GM23248 (cell line): Measurements from ENCODE around the gene ATF4. TPM values are rescaled to one million over a fixed set of nuclear protein-coding genes. Genes with fewer than 3 reads are reported as not detected.
A peak's percentile ranks its signal among the peaks of the same experiment; 100 is the strongest.

ENCODE experiments used
- DNase-seq: peaks from one replicate; pipeline ENCODE4 v3.0.0-alpha.2; 2015
- H2AFZ ChIP-seq: fragments of 200-600 bp; sonication (generic); 2 replicates; pipeline ENCODE4 v1.6.1; 2016; ENCODE audit warnings: antibody characterized with exemption
- H3F3A ChIP-seq: fragments of 200-600 bp; sonication (generic); 2 replicates; pipeline ENCODE4 v1.6.1; 2016; ENCODE audit warnings: mild to moderate bottlenecking, antibody characterized with exemption, mixed run types; ENCODE audit not compliant: insufficient read depth
- H3K27ac ChIP-seq: fragments of 200-600 bp; sonication (generic); 2 replicates; pipeline ENCODE4 v1.5.1; 2016; ENCODE audit warnings: mild to moderate bottlenecking
- H3K27me3 ChIP-seq: fragments of 200-600 bp; sonication (generic); replicated peaks from 2 replicates; pipeline ENCODE4 v1.6.1; 2016; ENCODE audit warnings: mild to moderate bottlenecking; ENCODE audit not compliant: insufficient read depth
- H3K36me3 ChIP-seq: fragments of 200-600 bp; sonication (generic); 2 replicates; pipeline ENCODE4 v1.6.1; 2016; ENCODE audit warnings: low read depth, mild to moderate bottlenecking
- H3K4me1 ChIP-seq: fragments of 200-600 bp; sonication (generic); 2 replicates; pipeline ENCODE4 v1.6.1; 2016; ENCODE audit warnings: mild to moderate bottlenecking; ENCODE audit not compliant: insufficient read depth
- H3K4me2 ChIP-seq: fragments of 200-600 bp; sonication (generic); one replicate; pipeline ENCODE4 v1.6.1; 2016; ENCODE audit warnings: mild to moderate bottlenecking; ENCODE audit not compliant: unreplicated experiment
- H3K4me3 ChIP-seq: fragments of 200-600 bp; sonication (generic); 2 replicates; pipeline ENCODE4 v1.5.1; 2016; ENCODE audit warnings: mild to moderate bottlenecking
- H3K79me2 ChIP-seq: fragments of 200-600 bp; sonication (generic); 2 replicates; pipeline ENCODE4 v1.6.1; 2016; ENCODE audit warnings: mild to moderate bottlenecking; ENCODE audit not compliant: insufficient read depth
- H3K9ac ChIP-seq: fragments of 200-600 bp; sonication (generic); 2 replicates; pipeline ENCODE4 v1.6.1; 2016; ENCODE audit warnings: mild to moderate bottlenecking
- H3K9me2 ChIP-seq: fragments of 200-600 bp; sonication (generic); 2 replicates; pipeline ENCODE4 v1.6.1; 2016; ENCODE audit warnings: mixed run types, mild to moderate bottlenecking, moderate library complexity; ENCODE audit not compliant: insufficient read depth
- H3K9me3 ChIP-seq: fragments of 200-600 bp; sonication (generic); one replicate; pipeline ENCODE4 v1.6.1; 2017; ENCODE audit warnings: low read depth
- H4K20me1 ChIP-seq: fragments of 200-600 bp; sonication (generic); 2 replicates; pipeline ENCODE4 v1.6.0; 2016; ENCODE audit not compliant: insufficient read depth
- EZH2 ChIP-seq: fragments of 200-600 bp; sonication (generic); IDR thresholded peaks from 2 replicates; pipeline ENCODE4 v1.6.1; 2018; ENCODE audit warnings: antibody characterized with exemption, mild to moderate bottlenecking; ENCODE audit not compliant: insufficient read depth, poor library complexity, severe bottlenecking
- EZH2phosphoT487 ChIP-seq: fragments of 200-600 bp; sonication (generic); IDR thresholded peaks from 2 replicates; pipeline ENCODE4 v1.6.1; 2018; ENCODE audit warnings: antibody characterized with exemption, moderate library complexity, mild to moderate bottlenecking, low read depth; ENCODE audit not compliant: insufficient read depth
- WGBS, 2 experiments: methylation state at CpG; one replicate each; pipeline ENCODE4 v1.1.6; 2015 to 2017; ENCODE audit warnings: low lambda C conversion rate in 2 of 2, low coverage in 1 of 2; ENCODE audit errors: missing lambda C conversion rate in 2 of 2; 5-methylcytosine and 5-hydroxymethylcytosine counted together
- in situ Hi-C: fragments of 300-500 bp; cut with MboI; formaldehyde crosslinking; loops from 2 replicates; pipeline ENCODE4 v1.15.0; 2020
- polyA plus RNA-seq: library from polyadenylated mRNA; unstranded; fragments of >200 nt; fragmentation: Nextera tagmentation; extraction: Ambion mirVana; gene quantifications from 2 replicates; pipeline ENCODE4 v1.2.1, GENCODE V29; 2016
- total RNA-seq: library from RNA; depleted of rRNA; stranded (reverse); fragments of >200 nt; shearing (Covaris generic); gene quantifications from 2 replicates; pipeline ENCODE4 v1.2.3, GENCODE V29; 2014

Gene ATF4
- total and polyA plus RNA-seq, 2 experiments from 2014 or later = 293 to 529 TPM

DNA sequence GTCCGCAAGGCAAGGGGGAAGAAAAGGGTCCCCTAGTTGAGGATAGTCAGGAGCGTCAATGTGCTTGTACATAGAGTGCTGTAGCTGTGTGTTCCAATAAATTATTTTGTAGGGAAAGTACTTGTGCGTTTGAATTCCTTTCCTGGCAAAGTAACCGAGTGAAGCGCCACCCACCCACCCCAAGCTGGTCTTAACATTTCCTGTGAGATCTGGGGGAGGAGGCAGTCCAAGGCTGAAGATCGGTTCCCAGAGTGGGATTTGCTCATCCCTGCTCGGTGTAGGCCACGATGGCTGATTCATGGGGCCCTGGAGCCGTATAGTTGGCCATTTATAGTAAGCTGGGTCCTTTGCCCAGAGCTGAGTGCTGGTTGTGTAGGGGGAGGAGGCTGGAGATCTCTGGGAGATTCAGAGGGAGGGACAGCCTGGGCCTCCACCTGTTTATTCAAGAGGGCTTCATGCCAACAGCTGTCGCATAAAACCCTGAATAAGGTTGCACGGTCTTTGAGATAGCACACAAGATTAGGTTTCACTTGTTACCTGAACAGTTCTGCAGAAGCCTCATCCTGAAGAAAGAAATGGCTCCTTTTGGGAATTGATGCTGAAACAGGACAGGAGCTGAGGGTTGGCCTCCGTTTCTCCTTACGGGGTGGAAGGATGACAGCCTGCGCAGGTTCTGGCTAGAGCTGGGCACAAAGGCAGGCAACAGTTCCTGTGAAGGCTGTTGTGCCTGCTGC is 2.4 kb downstream of the ATF4 start:
- TF ChIP-seq EZH2phosphoT487 (no peak), EZH2 (no peak)
- in situ Hi-C loops = no loop called here
- H3K27ac ChIP-seq = peak overlapping the region; percentile 96

DNA sequence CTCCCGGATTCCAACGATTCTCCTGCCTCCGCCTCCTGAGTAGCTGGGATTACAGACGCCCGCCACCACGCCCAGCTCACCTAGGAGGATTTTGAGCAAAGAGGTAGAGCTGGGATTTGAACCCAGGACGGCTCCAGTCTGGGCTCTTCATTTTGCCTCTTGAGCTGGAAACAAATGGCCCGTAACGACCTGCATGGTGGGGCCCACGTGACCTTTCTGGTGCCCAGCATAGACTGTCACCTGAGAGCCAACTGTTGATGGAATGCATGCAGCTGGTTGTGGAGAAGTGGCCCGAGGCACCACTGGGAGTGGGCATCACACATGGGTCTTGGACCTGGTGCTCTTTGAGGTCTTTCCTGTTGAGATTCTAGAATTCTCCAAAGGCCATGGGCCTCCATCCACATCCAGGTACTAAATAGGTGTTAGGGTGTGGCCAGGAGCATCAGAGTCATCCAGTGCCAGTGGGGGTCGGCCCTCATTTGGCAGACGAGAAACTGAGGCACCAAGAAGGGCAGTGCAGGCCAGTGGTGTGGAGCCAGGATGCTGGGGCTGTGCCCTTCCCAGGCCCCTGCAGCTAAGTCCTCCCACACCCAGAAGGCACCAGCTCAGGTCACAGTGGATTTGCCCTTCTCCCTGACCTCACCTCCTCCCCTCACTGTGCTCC is 3.9 kb downstream of the ATF4 start:
- no peak for TF ChIP-seq EZH2phosphoT487
- no peak for TF ChIP-seq EZH2
- Histone ChIP-seq H2AFZ (no peak overlapping the region), H3K9me2 (no peaks in the 10 kb centered on the region), H3K9ac (no peak overlapping the region), H3K79me2 (peaks cover 38% of the 10 kb centered on the region), H3K9me3 (no peaks in the 10 kb centered on the region), H3K36me3 (peaks cover 16% of the 10 kb centered on the region), H4K20me1 (peaks cover 14% of the 10 kb centered on the region; the same call in 1 of the 2 replicates), H3K27ac (peak overlapping the region; percentile 96), H3K4me2 (no peak overlapping the region), H3F3A (peaks cover 49% of the 10 kb centered on the region), H3K27me3 (no peaks in the 10 kb centered on the region), H3K4me1 (peaks cover 6% of the 10 kb centered on the region), H3K4me3 (no peak overlapping the region)
- in situ Hi-C loops = no loop called here
- WGBS, 2 experiments = 73 to 74% methylated on average over 13 of the region's 13 CpGs
- peak; percentile 39 for DNase-seq

More for the DNA sequence above, 2.4 kb downstream of the ATF4 start:
- H2AFZ ChIP-seq = no peak overlapping the region
- peak; percentile 92 for DNase-seq
- H3K4me3 ChIP-seq = peak overlapping the region; percentile 86
- H3K36me3 ChIP-seq = peaks cover 16% of the 10 kb centered on the region
- peaks cover 14% of the 10 kb centered on the region; the same call in 1 of the 2 replicates for H4K20me1 ChIP-seq
- H3K9me2 ChIP-seq = no peaks in the 10 kb centered on the region
- H3K79me2 ChIP-seq = peaks cover 43% of the 10 kb centered on the region
- H3K9me3 ChIP-seq = no peaks in the 10 kb centered on the region
- WGBS, 2 experiments = 5% methylated on average over 14 of the region's 14 CpGs
- peak overlapping the region; percentile 99 for H3K9ac ChIP-seq
- peak overlapping the region; percentile 99 for H3K4me2 ChIP-seq
- peaks cover 20% of the 10 kb centered on the region for H3K4me1 ChIP-seq
- peaks cover 64% of the 10 kb centered on the region for H3F3A ChIP-seq
- no peaks in the 10 kb centered on the region for H3K27me3 ChIP-seq

DNA sequence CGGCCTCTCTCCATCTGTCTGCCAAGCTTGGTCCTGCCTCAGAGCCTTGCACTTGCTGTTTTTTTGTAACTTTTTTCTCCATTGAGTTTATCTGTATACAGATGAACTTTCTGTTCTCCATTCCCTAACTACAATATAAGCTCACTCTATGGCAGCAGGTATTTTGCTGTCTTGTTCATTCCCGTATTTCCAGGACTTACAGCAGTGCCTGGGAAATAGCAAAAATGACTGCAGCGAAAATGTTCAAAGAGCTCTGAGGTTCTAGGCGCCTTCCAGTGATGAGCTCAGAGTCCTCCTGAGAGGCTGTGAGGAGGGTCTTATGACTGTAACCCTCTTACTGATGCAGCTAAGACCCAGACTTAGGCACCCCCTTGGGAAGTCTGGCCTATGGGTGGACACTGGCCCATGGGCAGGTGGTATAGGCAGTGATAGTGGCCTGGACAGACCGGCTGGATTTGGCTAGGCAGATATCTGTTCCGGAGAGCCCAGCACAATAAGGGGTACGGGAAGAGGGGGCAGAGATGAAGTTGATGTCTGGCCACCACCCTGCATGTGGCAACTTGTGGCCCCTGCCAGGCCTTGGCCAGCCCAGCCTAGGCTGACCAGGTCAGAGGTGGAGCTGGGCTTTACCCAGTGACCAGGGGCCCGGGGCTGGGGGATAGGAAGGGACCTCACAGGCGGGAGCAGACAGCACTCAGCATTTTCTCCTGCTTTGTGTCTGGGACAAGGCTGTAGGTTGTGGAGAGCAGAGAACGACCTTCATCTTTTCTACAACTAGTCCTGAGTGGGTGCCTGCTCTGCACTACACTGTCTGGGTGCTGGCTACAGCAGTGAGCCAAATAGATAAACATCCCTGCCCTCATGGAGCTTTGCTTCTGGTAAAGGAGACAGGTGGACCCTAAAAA is 4.6 kb downstream of the ATF4 start:
- Histone ChIP-seq H3K4me1 (peaks cover 5% of the 10 kb centered on the region; the same call in 1 of the 2 replicates), H3K4me3 (no peak overlapping the region), H4K20me1 (peaks cover 14% of the 10 kb centered on the region; the same call in 1 of the 2 replicates), H3K27ac (peak overlapping the region; percentile 96; the same call in 1 of the 2 replicates), H3K9me2 (no peaks in the 10 kb centered on the region), H2AFZ (no peak overlapping the region), H3F3A (peaks cover 46% of the 10 kb centered on the region), H3K4me2 (no peak overlapping the region), H3K9ac (no peak overlapping the region), H3K9me3 (no peaks in the 10 kb centered on the region), H3K27me3 (no peaks in the 10 kb centered on the region), H3K36me3 (peaks cover 18% of the 10 kb centered on the region), H3K79me2 (peaks cover 46% of the 10 kb centered on the region)
- no peak for DNase-seq
- WGBS, 2 experiments = 69 to 75% methylated on average over 10 of the region's 10 CpGs
- in situ Hi-C loops = no loop called here
- TF ChIP-seq EZH2phosphoT487 (no peak), EZH2 (no peak)

DNA sequence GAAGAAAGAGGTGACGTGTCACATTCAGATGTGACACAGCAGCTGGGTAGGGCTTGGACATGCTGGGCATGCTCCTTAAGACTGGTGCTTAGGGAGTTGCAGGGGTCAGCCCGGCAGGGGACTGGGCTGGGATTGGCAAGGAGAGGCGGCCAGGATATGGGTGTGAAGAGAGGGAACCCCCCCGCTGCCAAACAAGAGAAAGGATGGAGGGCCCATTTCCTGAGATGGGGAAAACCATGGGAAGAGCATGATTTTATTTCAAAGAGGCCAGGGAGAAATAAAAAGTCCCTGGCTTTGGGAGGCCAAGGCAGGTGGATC is 5.3 kb downstream of the ATF4 start:
- H3K27ac ChIP-seq = 0 out of 2 replicates have a peak overlapping the region, but pooled peaks have one; percentile 96
- H3K9me2 ChIP-seq = no peaks in the 10 kb centered on the region
- no peak overlapping the region for H2AFZ ChIP-seq
- peaks cover 19% of the 10 kb centered on the region for H3K36me3 ChIP-seq
- TF ChIP-seq EZH2phosphoT487 = no peak
- no peak for TF ChIP-seq EZH2
- H3F3A ChIP-seq = peaks cover 46% of the 10 kb centered on the region
- 96 to 98% methylated on average over 4 of the region's 4 CpGs for WGBS, 2 experiments
- peaks cover 50% of the 10 kb centered on the region for H3K79me2 ChIP-seq
- peaks cover 9% of the 10 kb centered on the region for H3K4me1 ChIP-seq
- no peak overlapping the region for H3K9ac ChIP-seq
- H3K9me3 ChIP-seq = no peaks in the 10 kb centered on the region
- no peaks in the 10 kb centered on the region for H3K27me3 ChIP-seq
- in situ Hi-C loops = no loop called here
- H3K4me3 ChIP-seq = no peak overlapping the region
- H4K20me1 ChIP-seq = peaks cover 14% of the 10 kb centered on the region; the same call in 1 of the 2 replicates
- DNase-seq = no peak
- H3K4me2 ChIP-seq = no peak overlapping the region
